ENCODE results near the gene AMT. TPM values are rescaled to one million over a fixed set of nuclear protein-coding genes. Genes with fewer than 3 reads are reported as not detected.

The AMT gene
- total and polyA plus RNA-seq, 4 donors, result 3.6 to 70.8 (median 12.0) TPM

- intact Hi-C loops (cut with DNase I), result no loop called here
- Histone ChIP-seq H3K36me3 (ENCODE audit: control insufficient read depth in 1 of 2, insufficient read depth in 2 of 2, low read length in 1 of 2) (no peaks in the 10 kb centered on the region), H3K4me3 (ENCODE audit: low read length in 2 of 2) (no peak overlapping the region), H3K27ac (ENCODE audit: low read depth in 1 of 2, low read length in 2 of 2) (no peak overlapping the region), H3K9me3 (ENCODE audit: control insufficient read depth, low read length) (no peaks in the 10 kb centered on the region), H3K27me3 (ENCODE audit: control insufficient read depth in 1 of 2, insufficient read depth in 2 of 2, low read length in 1 of 2) (no peaks in the 10 kb centered on the region), H3K4me1 (ENCODE audit: control insufficient read depth in 1 of 2, insufficient read depth in 2 of 2, low read length in 2 of 2) (no peaks in the 10 kb centered on the region)
- DNase-seq, result no peak
- 84 to 86% methylated on average over 5 of the region's 5 CpGs for WGBS, 2 donors
- no peak for ATAC-seq (ENCODE audit: low FRiP score)
These were observed 12.5 kb upstream of the AMT start for GRCh38 chr3:49434731-49435130.

- Histone ChIP-seq H3K27me3 (ENCODE audit: control insufficient read depth in 1 of 2, insufficient read depth in 2 of 2, low read length in 1 of 2) (no peaks in the 10 kb centered on the region), H3K4me1 (ENCODE audit: control insufficient read depth in 1 of 2, insufficient read depth in 2 of 2, low read length in 2 of 2) (no peaks in the 10 kb centered on the region), H3K27ac (ENCODE audit: low read depth in 1 of 2, low read length in 2 of 2) (peak overlapping the region in 1 of 2 donors; percentile 69), H3K4me3 (ENCODE audit: low read length in 2 of 2) (peak overlapping the region; percentile 70 to 75), H3K9me3 (ENCODE audit: control insufficient read depth, low read length) (no peaks in the 10 kb centered on the region), H3K36me3 (ENCODE audit: control insufficient read depth in 1 of 2, insufficient read depth in 2 of 2, low read length in 1 of 2) (no peaks in the 10 kb centered on the region)
- DNase-seq (no peak), ATAC-seq (ENCODE audit: low FRiP score) (no peak)
- WGBS, 2 donors, result 4% methylated on average over 9 of the region's 9 CpGs
- intact Hi-C loops (cut with DNase I), result no loop called here
These were observed 6.4 kb upstream of the AMT start for GRCh38 chr3:49428752-49429080.

- Histone ChIP-seq H3K36me3 (ENCODE audit: control insufficient read depth in 1 of 2, insufficient read depth in 2 of 2, low read length in 1 of 2) (no peaks in the 10 kb centered on the region), H3K4me1 (ENCODE audit: control insufficient read depth in 1 of 2, insufficient read depth in 2 of 2, low read length in 2 of 2) (no peaks in the 10 kb centered on the region), H3K27ac (ENCODE audit: low read depth in 1 of 2, low read length in 2 of 2) (no peak overlapping the region), H3K27me3 (ENCODE audit: control insufficient read depth in 1 of 2, insufficient read depth in 2 of 2, low read length in 1 of 2) (no peaks in the 10 kb centered on the region), H3K4me3 (ENCODE audit: low read length in 2 of 2) (no peak overlapping the region), H3K9me3 (ENCODE audit: control insufficient read depth, low read length) (no peaks in the 10 kb centered on the region)
- 92 to 93% methylated on average over 2 of the region's 2 CpGs for WGBS, 2 donors
- no peak for ATAC-seq (ENCODE audit: low FRiP score)
- intact Hi-C loops (cut with DNase I), result no loop called here
- no peak for DNase-seq
These were observed 5.3 kb upstream of the AMT start for GRCh38 chr3:49427586-49427985.

GRCh38 chr3:49424816-49425215 is 2.5 kb upstream of the AMT start:
- H3K27ac ChIP-seq (ENCODE audit: low read depth in 1 of 2, low read length in 2 of 2), result no peak overlapping the region
- no peaks in the 10 kb centered on the region for H3K27me3 ChIP-seq (ENCODE audit: control insufficient read depth in 1 of 2, insufficient read depth in 2 of 2, low read length in 1 of 2)
- intact Hi-C loops (cut with DNase I), result no loop called here
- H3K9me3 ChIP-seq (ENCODE audit: control insufficient read depth, low read length), result no peaks in the 10 kb centered on the region
- WGBS, 2 donors, result 92 to 94% methylated on average over 6 of the region's 6 CpGs
- DNase-seq (no peak), ATAC-seq (ENCODE audit: low FRiP score) (no peak)
- no peaks in the 10 kb centered on the region for H3K4me1 ChIP-seq (ENCODE audit: control insufficient read depth in 1 of 2, insufficient read depth in 2 of 2, low read length in 2 of 2)
- no peaks in the 10 kb centered on the region for H3K36me3 ChIP-seq (ENCODE audit: control insufficient read depth in 1 of 2, insufficient read depth in 2 of 2, low read length in 1 of 2)
- no peak overlapping the region for H3K4me3 ChIP-seq (ENCODE audit: low read length in 2 of 2)

- H3K4me1 ChIP-seq (ENCODE audit: control insufficient read depth in 1 of 2, insufficient read depth in 2 of 2, low read length in 2 of 2), result no peaks in the 10 kb centered on the region
- peak overlapping the region in 1 of 2 donors; percentile 28 for H3K27ac ChIP-seq (ENCODE audit: low read depth in 1 of 2, low read length in 2 of 2)
- 23 to 42% methylated on average over 14 of the region's 14 CpGs for WGBS, 2 donors
- no peaks in the 10 kb centered on the region for H3K27me3 ChIP-seq (ENCODE audit: control insufficient read depth in 1 of 2, insufficient read depth in 2 of 2, low read length in 1 of 2)
- ATAC-seq (ENCODE audit: low FRiP score) (peak; percentile 3), DNase-seq (peak in 1 of 2 donors; percentile 50)
- intact Hi-C loops (cut with DNase I), result no loop called here
- peaks cover 0 to 2% of the 10 kb centered on the region in 2 donors for H3K36me3 ChIP-seq (ENCODE audit: control insufficient read depth in 1 of 2, insufficient read depth in 2 of 2, low read length in 1 of 2)
- H3K9me3 ChIP-seq (ENCODE audit: control insufficient read depth, low read length), result no peaks in the 10 kb centered on the region
- H3K4me3 ChIP-seq (ENCODE audit: low read length in 2 of 2), result peak overlapping the region in 1 of 2 donors; percentile 12
These were observed 339 bp downstream of the AMT start for GRCh38 chr3:49421890-49422378.

GRCh38 chr3:49417516-49418120 is 4.7 kb downstream of the AMT start:
- H3K36me3 ChIP-seq (ENCODE audit: control insufficient read depth in 1 of 2, insufficient read depth in 2 of 2, low read length in 1 of 2), result peaks cover 0 to 5% of the 10 kb centered on the region in 2 donors
- intact Hi-C loops (cut with DNase I), result no loop called here
- ATAC-seq (ENCODE audit: low FRiP score), result no peak
- no peaks in the 10 kb centered on the region for H3K9me3 ChIP-seq (ENCODE audit: control insufficient read depth, low read length)
- H3K27me3 ChIP-seq (ENCODE audit: control insufficient read depth in 1 of 2, insufficient read depth in 2 of 2, low read length in 1 of 2), result no peaks in the 10 kb centered on the region
- no peak overlapping the region for H3K4me3 ChIP-seq (ENCODE audit: low read length in 2 of 2)
- H3K4me1 ChIP-seq (ENCODE audit: control insufficient read depth in 1 of 2, insufficient read depth in 2 of 2, low read length in 2 of 2), result no peaks in the 10 kb centered on the region
- H3K27ac ChIP-seq (ENCODE audit: low read depth in 1 of 2, low read length in 2 of 2), result no peak overlapping the region
- 80 to 87% methylated on average over 13 of the region's 13 CpGs for WGBS, 2 donors
- no peak for DNase-seq

GRCh38 chr3:49416867-49417266 is 5.4 kb downstream of the AMT start:
- no peaks in the 10 kb centered on the region for H3K4me1 ChIP-seq (ENCODE audit: control insufficient read depth in 1 of 2, insufficient read depth in 2 of 2, low read length in 2 of 2)
- no peak for ATAC-seq (ENCODE audit: low FRiP score)
- no peak for DNase-seq
- no peaks in the 10 kb centered on the region for H3K9me3 ChIP-seq (ENCODE audit: control insufficient read depth, low read length)
- no peaks in the 10 kb centered on the region for H3K27me3 ChIP-seq (ENCODE audit: control insufficient read depth in 1 of 2, insufficient read depth in 2 of 2, low read length in 1 of 2)
- H3K36me3 ChIP-seq (ENCODE audit: control insufficient read depth in 1 of 2, insufficient read depth in 2 of 2, low read length in 1 of 2), result peaks cover 0 to 5% of the 10 kb centered on the region in 2 donors
- intact Hi-C loops (cut with DNase I), result no loop called here
- 84 to 98% methylated on average over 2 of the region's 2 CpGs for WGBS, 2 donors
- H3K27ac ChIP-seq (ENCODE audit: low read depth in 1 of 2, low read length in 2 of 2), result no peak overlapping the region
- H3K4me3 ChIP-seq (ENCODE audit: low read length in 2 of 2), result no peak overlapping the region

- Histone ChIP-seq H3K9me3 (ENCODE audit: control insufficient read depth, low read length) (no peaks in the 10 kb centered on the region), H3K4me1 (ENCODE audit: control insufficient read depth in 1 of 2, insufficient read depth in 2 of 2, low read length in 2 of 2) (no peaks in the 10 kb centered on the region), H3K27me3 (ENCODE audit: control insufficient read depth in 1 of 2, insufficient read depth in 2 of 2, low read length in 1 of 2) (no peaks in the 10 kb centered on the region), H3K36me3 (ENCODE audit: control insufficient read depth in 1 of 2, insufficient read depth in 2 of 2, low read length in 1 of 2) (peaks cover 0 to 5% of the 10 kb centered on the region in 2 donors), H3K4me3 (ENCODE audit: low read length in 2 of 2) (no peak overlapping the region), H3K27ac (ENCODE audit: low read depth in 1 of 2, low read length in 2 of 2) (no peak overlapping the region)
- DNase-seq, result peak in 1 of 2 donors; percentile 29
- no peak for ATAC-seq (ENCODE audit: low FRiP score)
- WGBS, 2 donors, result 52 to 62% methylated on average over 4 of the region's 4 CpGs
- intact Hi-C loops (cut with DNase I), result no loop called here
These were observed 6.2 kb downstream of the AMT start for GRCh38 chr3:49415931-49416601.

GRCh38 chr3:49414753-49415152 is 7.5 kb downstream of the AMT start:
- DNase-seq (no peak), ATAC-seq (ENCODE audit: low FRiP score) (no peak)
- Histone ChIP-seq H3K4me3 (ENCODE audit: low read length in 2 of 2) (no peak overlapping the region), H3K9me3 (ENCODE audit: control insufficient read depth, low read length) (no peaks in the 10 kb centered on the region), H3K27me3 (ENCODE audit: control insufficient read depth in 1 of 2, insufficient read depth in 2 of 2, low read length in 1 of 2) (no peaks in the 10 kb centered on the region), H3K36me3 (ENCODE audit: control insufficient read depth in 1 of 2, insufficient read depth in 2 of 2, low read length in 1 of 2) (peaks cover 0 to 5% of the 10 kb centered on the region in 2 donors), H3K4me1 (ENCODE audit: control insufficient read depth in 1 of 2, insufficient read depth in 2 of 2, low read length in 2 of 2) (peaks cover 0 to 7% of the 10 kb centered on the region in 2 donors), H3K27ac (ENCODE audit: low read depth in 1 of 2, low read length in 2 of 2) (no peak overlapping the region)
- intact Hi-C loops (cut with DNase I), result loop anchor here in 1 of 2 donors (5.0 kb wide), 3 partner anchors 57 to 322 kb away; partner anchors contain the start of genes GPX1, QRICH1 and USP4
- 91 to 100% methylated on average over 2 of the region's 2 CpGs for WGBS, 2 donors

Data from aorta (tissue), 5 donors.